Neural progenitor cell (in vitro differentiated cells): ENCODE data around the gene STK25.

Experiments
- EZH2 ChIP-seq: fragments of 200-600 bp; sonication (generic); IDR thresholded peaks from 2 replicates; pipeline ENCODE4 v1.6.1; 2017; ENCODE audit warnings: antibody characterized with exemption, mild to moderate bottlenecking, moderate library complexity
- TF ChIP-seq, protein P1 (sequence below): fragments of 200-600 bp; sonication (generic); IDR thresholded peaks from 2 replicates; pipeline ENCODE4 v1.5.1; 2017; ENCODE audit warnings: antibody characterized with exemption, mild to moderate bottlenecking

DNA sequence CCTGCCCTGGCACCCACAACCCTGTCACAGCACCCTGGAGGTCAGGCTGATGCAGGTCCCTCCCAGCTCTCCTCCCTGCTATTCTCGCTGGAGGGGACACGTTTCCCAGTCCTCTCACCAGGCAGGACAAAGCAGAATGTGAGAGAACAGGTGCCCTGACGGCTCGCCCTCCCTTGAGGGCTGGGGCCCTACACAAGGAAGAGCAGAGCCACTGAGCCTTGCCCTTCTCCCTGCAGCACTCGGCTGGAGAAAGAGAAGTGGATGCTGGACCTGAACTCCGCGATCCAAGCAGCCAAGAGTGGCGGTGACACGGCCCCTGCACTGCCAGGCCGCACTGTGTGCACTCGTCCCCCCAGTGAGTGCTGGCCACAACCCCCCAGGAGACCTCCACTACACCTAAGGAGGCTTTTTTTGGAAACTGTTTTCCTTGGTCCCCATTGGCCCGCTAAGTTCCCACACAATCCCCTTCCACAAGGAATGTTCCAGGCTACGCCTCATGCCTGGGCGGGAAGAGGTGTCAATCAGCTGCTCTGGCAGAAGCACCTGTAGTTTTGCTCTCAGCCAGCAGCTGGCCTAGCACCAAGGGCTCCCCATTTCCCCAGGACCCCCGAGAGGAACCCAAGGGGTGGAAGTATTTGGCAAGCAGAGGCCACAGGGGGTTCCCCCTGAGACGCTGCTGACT is 17.4 kb downstream of the STK25 start:
- TF ChIP-seq, protein P1, sequence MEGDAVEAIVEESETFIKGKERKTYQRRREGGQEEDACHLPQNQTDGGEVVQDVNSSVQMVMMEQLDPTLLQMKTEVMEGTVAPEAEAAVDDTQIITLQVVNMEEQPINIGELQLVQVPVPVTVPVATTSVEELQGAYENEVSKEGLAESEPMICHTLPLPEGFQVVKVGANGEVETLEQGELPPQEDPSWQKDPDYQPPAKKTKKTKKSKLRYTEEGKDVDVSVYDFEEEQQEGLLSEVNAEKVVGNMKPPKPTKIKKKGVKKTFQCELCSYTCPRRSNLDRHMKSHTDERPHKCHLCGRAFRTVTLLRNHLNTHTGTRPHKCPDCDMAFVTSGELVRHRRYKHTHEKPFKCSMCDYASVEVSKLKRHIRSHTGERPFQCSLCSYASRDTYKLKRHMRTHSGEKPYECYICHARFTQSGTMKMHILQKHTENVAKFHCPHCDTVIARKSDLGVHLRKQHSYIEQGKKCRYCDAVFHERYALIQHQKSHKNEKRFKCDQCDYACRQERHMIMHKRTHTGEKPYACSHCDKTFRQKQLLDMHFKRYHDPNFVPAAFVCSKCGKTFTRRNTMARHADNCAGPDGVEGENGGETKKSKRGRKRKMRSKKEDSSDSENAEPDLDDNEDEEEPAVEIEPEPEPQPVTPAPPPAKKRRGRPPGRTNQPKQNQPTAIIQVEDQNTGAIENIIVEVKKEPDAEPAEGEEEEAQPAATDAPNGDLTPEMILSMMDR: no peak
- no peak for TF ChIP-seq EZH2
